MM.1S (cell line): ENCODE measurements around the gene TIMD4.
"Not testable (repeated sequence)": the region's sequence is repeated elsewhere in the genome, so short reads cannot be mapped to it uniquely, and the experiment has no call there.

Experiments
- EZH2phosphoT487 ChIP-seq: fragments of 300-600 bp; sonication (generic); IDR thresholded peaks from 2 replicates; pipeline ENCODE4 v1.6.1; 2018; ENCODE audit warnings: antibody characterized with exemption, low read length
- TF ChIP-seq, protein P1 (sequence below): fragments of 300-600 bp; sonication (generic); IDR thresholded peaks from 2 replicates; pipeline ENCODE4 v1.5.1; 2016; ENCODE audit warnings: antibody characterized with exemption, low read length, mixed read lengths

DNA sequence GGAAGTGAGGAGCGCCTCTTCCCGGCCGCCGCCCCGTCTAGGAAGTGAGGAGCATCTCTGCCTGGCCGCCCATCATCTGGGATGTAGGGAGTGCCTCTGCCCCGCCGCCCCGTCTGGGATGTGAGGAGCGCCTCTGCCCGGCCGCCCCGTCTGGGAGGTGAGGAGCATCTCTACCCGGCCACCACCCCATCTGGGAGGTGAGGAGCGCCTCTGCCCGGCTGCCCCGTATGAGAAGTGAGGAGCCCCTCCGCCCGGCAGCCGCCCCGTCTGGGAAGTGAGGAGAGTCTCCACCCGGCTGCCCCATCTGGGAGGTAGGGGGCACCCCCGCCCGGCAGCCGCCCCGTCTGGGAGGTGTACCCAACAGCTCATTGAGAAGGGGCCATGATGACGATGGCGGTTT is 22.6 kb downstream of the TIMD4 start:
- TF ChIP-seq, protein P1, sequence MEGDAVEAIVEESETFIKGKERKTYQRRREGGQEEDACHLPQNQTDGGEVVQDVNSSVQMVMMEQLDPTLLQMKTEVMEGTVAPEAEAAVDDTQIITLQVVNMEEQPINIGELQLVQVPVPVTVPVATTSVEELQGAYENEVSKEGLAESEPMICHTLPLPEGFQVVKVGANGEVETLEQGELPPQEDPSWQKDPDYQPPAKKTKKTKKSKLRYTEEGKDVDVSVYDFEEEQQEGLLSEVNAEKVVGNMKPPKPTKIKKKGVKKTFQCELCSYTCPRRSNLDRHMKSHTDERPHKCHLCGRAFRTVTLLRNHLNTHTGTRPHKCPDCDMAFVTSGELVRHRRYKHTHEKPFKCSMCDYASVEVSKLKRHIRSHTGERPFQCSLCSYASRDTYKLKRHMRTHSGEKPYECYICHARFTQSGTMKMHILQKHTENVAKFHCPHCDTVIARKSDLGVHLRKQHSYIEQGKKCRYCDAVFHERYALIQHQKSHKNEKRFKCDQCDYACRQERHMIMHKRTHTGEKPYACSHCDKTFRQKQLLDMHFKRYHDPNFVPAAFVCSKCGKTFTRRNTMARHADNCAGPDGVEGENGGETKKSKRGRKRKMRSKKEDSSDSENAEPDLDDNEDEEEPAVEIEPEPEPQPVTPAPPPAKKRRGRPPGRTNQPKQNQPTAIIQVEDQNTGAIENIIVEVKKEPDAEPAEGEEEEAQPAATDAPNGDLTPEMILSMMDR: not testable (repeated sequence)
- not testable (repeated sequence) for TF ChIP-seq EZH2phosphoT487
